ENCODE measurements around the gene TMEM100. TPM values are rescaled to one million over a fixed set of nuclear protein-coding genes. Genes with fewer than 3 reads are reported as not detected.

Gene TMEM100
- total RNA-seq, 3 donors from 2014 or later: 2.8 to 14.2 (median 7.5) TPM

GRCh38 chr17:55705847-55706246 lies 16.8 kb downstream of the TMEM100 start:
- intact Hi-C loops (cut with DNase I, micrococcal nuclease): no loop called here
- Histone ChIP-seq H3K4me1 (ENCODE audit: low read depth) (no peaks in the 10 kb centered on the region), H3K4me3 (no peak overlapping the region), H3K36me3 (ENCODE audit: low read depth) (no peaks in the 10 kb centered on the region), H3K9me3 (no peaks in the 10 kb centered on the region)
- ATAC-seq (no peak), DNase-seq (no peak)
- TF ChIP-seq, protein P1, sequence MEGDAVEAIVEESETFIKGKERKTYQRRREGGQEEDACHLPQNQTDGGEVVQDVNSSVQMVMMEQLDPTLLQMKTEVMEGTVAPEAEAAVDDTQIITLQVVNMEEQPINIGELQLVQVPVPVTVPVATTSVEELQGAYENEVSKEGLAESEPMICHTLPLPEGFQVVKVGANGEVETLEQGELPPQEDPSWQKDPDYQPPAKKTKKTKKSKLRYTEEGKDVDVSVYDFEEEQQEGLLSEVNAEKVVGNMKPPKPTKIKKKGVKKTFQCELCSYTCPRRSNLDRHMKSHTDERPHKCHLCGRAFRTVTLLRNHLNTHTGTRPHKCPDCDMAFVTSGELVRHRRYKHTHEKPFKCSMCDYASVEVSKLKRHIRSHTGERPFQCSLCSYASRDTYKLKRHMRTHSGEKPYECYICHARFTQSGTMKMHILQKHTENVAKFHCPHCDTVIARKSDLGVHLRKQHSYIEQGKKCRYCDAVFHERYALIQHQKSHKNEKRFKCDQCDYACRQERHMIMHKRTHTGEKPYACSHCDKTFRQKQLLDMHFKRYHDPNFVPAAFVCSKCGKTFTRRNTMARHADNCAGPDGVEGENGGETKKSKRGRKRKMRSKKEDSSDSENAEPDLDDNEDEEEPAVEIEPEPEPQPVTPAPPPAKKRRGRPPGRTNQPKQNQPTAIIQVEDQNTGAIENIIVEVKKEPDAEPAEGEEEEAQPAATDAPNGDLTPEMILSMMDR (IDR thresholded peaks at IDR 0.05): no peak

- TF ChIP-seq, protein P1 (IDR thresholded peaks at IDR 0.05): no peak
- no peaks in the 10 kb centered on the region for H3K36me3 ChIP-seq (ENCODE audit: low read depth)
- no peak overlapping the region for H3K4me3 ChIP-seq
- DNase-seq: no peak
- ATAC-seq: no peak
- intact Hi-C loops (cut with DNase I, micrococcal nuclease): no loop called here
- no peaks in the 10 kb centered on the region for H3K9me3 ChIP-seq
- H3K4me1 ChIP-seq (ENCODE audit: low read depth): no peaks in the 10 kb centered on the region
Observed at GRCh38 chr17:55704401-55704800, 18.3 kb downstream of the TMEM100 start.

DNA sequence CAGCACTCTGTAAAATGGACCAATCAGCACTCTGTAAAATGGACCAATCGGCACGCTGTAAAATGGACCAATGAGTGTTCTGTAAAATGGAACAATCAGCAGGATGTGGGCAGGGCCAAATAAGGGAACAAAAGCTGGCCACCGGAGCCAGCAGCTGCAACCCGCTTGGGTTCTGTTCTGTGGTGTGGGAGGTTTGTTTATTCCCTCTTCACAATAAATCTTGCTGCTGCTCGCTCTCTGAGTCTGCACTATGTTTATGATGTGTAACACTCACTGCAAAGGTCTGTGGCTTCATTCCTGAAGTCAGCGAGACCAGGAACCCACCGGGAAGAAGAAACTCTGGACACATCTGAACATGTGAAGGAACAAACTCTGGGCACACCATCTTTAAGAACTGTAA lies 20.5 kb downstream of the TMEM100 start:
- no peaks in the 10 kb centered on the region for H3K4me1 ChIP-seq (ENCODE audit: low read depth)
- no peaks in the 10 kb centered on the region for H3K36me3 ChIP-seq (ENCODE audit: low read depth)
- H3K9me3 ChIP-seq: no peaks in the 10 kb centered on the region
- intact Hi-C loops (cut with DNase I, micrococcal nuclease): no loop called here
- no peak overlapping the region for H3K4me3 ChIP-seq
- ATAC-seq (no peak), DNase-seq (no peak)
- TF ChIP-seq, protein P1 (IDR thresholded peaks at IDR 0.05): no peak

- intact Hi-C loops (cut with DNase I, micrococcal nuclease): no loop called here
- Histone ChIP-seq H3K4me1 (ENCODE audit: low read depth) (no peaks in the 10 kb centered on the region), H3K9me3 (no peaks in the 10 kb centered on the region), H3K36me3 (ENCODE audit: low read depth) (no peaks in the 10 kb centered on the region), H3K4me3 (no peak overlapping the region)
- DNase-seq (no peak), ATAC-seq (no peak)
- TF ChIP-seq, protein P1 (IDR thresholded peaks at IDR 0.05): no peak
Observed at GRCh38 chr17:55699181-55699860, 23.3 kb downstream of the TMEM100 start.

GRCh38 chr17:55694286-55694910 lies 28.3 kb downstream of the TMEM100 start:
- no peaks in the 10 kb centered on the region for H3K4me1 ChIP-seq (ENCODE audit: low read depth)
- no peak for DNase-seq
- TF ChIP-seq, protein P1 (IDR thresholded peaks at IDR 0.05): no peak
- H3K36me3 ChIP-seq (ENCODE audit: low read depth): no peaks in the 10 kb centered on the region
- no peak for ATAC-seq
- H3K4me3 ChIP-seq: no peak overlapping the region
- no peaks in the 10 kb centered on the region for H3K9me3 ChIP-seq
- intact Hi-C loops (cut with DNase I, micrococcal nuclease): no loop called here
